Thyroid gland (tissue), 4 donors: ENCODE data around the gene STAB1. TPM values are rescaled to one million over a fixed set of nuclear protein-coding genes. Genes with fewer than 3 reads are reported as not detected.

Experiments
- DNase-seq, 2 donors: peaks; one replicate each; pipeline ENCODE4 v3.0.0-alpha.2; 2019
- H3K27ac ChIP-seq, 3 donors: fragments of 200-600 bp; sonication (generic); 1 replicate in 2 of 3; 2 replicates in 1 of 3; pipeline ENCODE4 v1.5.1; 2016 to 2019; ENCODE audit warnings: mild to moderate bottlenecking in 1 of 3, moderate library complexity in 1 of 3
- H3K27me3 ChIP-seq: fragments of 200-600 bp; sonication (generic); one replicate; pipeline ENCODE4 v1.5.1; 2019
- H3K36me3 ChIP-seq, 2 donors: fragments of 200-600 bp; sonication (generic); one replicate each; pipeline ENCODE4 v1.5.1; 2016 to 2019
- H3K4me1 ChIP-seq, 2 donors: fragments of 200-600 bp; sonication (generic); one replicate each; pipeline ENCODE4 v1.5.1; 2017 to 2019
- H3K4me3 ChIP-seq, 3 donors: fragments of 200-600 bp; sonication (generic); replicated peaks in 1 of 3; 1 replicate in 2 of 3; 2 replicates in 1 of 3; pipeline ENCODE4 v1.5.1; 2016; ENCODE audit warnings: mild to moderate bottlenecking in 1 of 3
- H3K9me3 ChIP-seq: fragments of 200-600 bp; sonication (generic); one replicate; pipeline ENCODE4 v1.5.1; 2017
- POLR2A ChIP-seq, 2 donors: fragments of 450-650 bp; IDR thresholded peaks; one replicate each; pipeline ENCODE4 v1.6.1; 2017; ENCODE audit warnings: antibody characterized with exemption in 2 of 2, mild to moderate bottlenecking in 2 of 2, moderate library complexity in 1 of 2
- WGBS, 2 donors: methylation state at CpG; one replicate each; pipeline ENCODE4 v1.1.5; 2017; 5-methylcytosine and 5-hydroxymethylcytosine counted together
- intact Hi-C: fragments of 100-400 bp; cut with DNase I; formaldehyde crosslinking; loops from one replicate; pipeline ENCODE4 v1.15.1; 2023
- total RNA-seq, 4 donors: library from RNA; depleted of rRNA; stranded (reverse); fragments of >200 nt; gene quantifications; one replicate each; pipeline ENCODE4 v1.2.3, GENCODE V29; 2016
- TF ChIP-seq, protein P1 (sequence below), 6 experiments: fragments of 200-600 bp in 3 of 6; fragments of 450-650 bp in 3 of 6; sonication (generic) in 3 of 6; IDR thresholded peaks; one replicate each; pipeline ENCODE4 v1.5.1; 2016 to 2019; ENCODE audit warnings: antibody characterized with exemption in 6 of 6, mild to moderate bottlenecking in 2 of 6, inconsistent platforms in 1 of 6, moderate library complexity in 1 of 6

STAB1 gene
- total RNA-seq, 4 donors from 2014 or later: 31.8 to 100 (median 67.4) TPM

DNA sequence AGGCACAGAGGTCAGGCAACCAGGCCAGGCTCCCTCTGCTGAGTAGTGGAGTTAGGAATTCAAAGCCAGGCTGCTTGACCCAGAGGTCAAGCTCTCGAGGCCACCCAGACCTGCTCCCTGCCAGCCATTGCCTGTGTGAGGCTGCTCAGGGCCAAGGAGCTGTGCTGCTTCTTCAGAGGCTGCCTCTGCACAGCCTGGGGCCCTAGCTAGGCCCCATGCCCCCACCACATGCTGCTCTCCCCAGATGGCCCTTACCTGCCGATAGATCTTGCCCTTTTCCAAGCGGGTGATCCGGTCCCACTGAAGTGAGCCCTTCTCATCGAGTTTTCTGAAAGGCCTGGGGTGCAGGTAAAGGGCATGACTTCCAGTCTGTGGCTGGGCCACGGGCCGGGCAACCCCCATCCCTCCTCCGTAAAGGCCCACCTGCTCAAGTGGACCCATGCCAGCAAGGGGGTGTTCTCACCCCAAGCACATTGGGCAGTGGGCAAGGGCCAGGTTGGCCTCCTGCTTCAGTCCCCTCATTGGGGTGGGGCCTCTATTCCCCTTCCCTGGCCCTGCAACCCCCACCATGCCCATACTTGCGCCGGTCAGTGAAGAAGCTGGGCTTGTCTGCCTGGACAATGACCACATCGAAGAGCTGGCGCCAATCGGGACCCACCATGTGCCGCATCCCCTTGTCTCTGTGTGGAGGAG is 32.0 kb downstream of the STAB1 start:
- DNase-seq: peak in 1 of 2 donors; percentile 1
- H3K27me3 ChIP-seq: no peaks in the 10 kb centered on the region
- H3K36me3 ChIP-seq: peaks cover 4 to 14% of the 10 kb centered on the region in 2 donors
- peaks cover 21 to 50% of the 10 kb centered on the region in 2 donors for H3K4me1 ChIP-seq
- WGBS, 2 donors: 90 to 99% methylated on average over 8 to 12 of the region's 14 CpGs
- H3K27ac ChIP-seq: peak overlapping the region; percentile 89 to 92 (median 90)
- intact Hi-C loops: no loop called here
- TF ChIP-seq, protein P1, sequence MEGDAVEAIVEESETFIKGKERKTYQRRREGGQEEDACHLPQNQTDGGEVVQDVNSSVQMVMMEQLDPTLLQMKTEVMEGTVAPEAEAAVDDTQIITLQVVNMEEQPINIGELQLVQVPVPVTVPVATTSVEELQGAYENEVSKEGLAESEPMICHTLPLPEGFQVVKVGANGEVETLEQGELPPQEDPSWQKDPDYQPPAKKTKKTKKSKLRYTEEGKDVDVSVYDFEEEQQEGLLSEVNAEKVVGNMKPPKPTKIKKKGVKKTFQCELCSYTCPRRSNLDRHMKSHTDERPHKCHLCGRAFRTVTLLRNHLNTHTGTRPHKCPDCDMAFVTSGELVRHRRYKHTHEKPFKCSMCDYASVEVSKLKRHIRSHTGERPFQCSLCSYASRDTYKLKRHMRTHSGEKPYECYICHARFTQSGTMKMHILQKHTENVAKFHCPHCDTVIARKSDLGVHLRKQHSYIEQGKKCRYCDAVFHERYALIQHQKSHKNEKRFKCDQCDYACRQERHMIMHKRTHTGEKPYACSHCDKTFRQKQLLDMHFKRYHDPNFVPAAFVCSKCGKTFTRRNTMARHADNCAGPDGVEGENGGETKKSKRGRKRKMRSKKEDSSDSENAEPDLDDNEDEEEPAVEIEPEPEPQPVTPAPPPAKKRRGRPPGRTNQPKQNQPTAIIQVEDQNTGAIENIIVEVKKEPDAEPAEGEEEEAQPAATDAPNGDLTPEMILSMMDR (IDR thresholded peaks at IDR 0.05): no peak
- no peaks in the 10 kb centered on the region for H3K9me3 ChIP-seq
- H3K4me3 ChIP-seq: no peak overlapping the region

DNA sequence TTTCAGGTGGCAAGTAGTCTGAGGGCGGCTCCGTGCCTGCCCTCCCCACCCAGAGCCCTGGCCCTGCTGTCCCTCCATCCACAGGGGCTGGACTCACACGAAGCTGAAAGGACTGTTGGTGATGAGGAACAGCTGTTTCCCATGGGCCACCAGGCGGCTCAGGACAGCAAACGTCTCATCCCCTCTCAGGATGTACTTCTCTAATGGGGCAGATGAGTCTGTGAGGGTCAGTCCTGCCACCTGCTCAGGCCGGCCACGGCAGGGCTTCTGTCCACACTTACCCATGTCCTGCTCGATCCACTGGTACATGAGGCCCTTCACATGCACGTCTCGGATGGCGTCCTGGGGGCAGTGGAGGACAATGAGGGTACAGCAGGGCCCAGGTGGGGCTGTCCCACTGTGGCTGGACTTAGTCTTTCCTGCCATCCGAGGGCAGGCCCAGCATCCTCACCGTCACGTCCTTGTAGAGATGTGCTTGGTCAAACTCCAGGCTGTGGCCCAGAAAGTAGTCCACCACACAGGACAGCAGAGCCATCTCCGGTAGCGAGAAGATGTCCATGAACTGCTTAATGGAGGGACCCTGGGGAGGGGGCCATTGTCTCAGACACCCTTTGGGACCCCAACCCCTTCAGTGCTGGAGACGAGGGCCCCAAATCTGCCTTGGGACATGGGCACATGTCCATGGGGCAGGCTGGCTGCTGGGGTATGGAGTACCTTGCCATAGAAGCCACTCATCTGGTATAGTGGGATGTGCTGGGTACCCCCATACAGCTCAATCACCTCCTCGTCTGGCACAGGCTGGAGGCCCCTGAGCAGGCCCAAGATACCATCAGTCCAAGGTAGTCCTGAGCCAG is 32.8 kb downstream of the STAB1 start:
- H3K36me3 ChIP-seq: peaks cover 4 to 14% of the 10 kb centered on the region in 2 donors
- H3K27ac ChIP-seq: peak overlapping the region in 1 of 3 donors; percentile 92
- H3K4me3 ChIP-seq: no peak overlapping the region
- no peaks in the 10 kb centered on the region for H3K9me3 ChIP-seq
- peak in 1 of 2 donors; percentile 0 for DNase-seq
- WGBS, 2 donors: 90 to 91% methylated on average over 17 to 18 of the region's 18 CpGs
- H3K27me3 ChIP-seq: no peaks in the 10 kb centered on the region
- H3K4me1 ChIP-seq: peaks cover 28 to 58% of the 10 kb centered on the region in 2 donors
- intact Hi-C loops: no loop called here
- TF ChIP-seq, protein P1 (IDR thresholded peaks at IDR 0.05): no peak

DNA sequence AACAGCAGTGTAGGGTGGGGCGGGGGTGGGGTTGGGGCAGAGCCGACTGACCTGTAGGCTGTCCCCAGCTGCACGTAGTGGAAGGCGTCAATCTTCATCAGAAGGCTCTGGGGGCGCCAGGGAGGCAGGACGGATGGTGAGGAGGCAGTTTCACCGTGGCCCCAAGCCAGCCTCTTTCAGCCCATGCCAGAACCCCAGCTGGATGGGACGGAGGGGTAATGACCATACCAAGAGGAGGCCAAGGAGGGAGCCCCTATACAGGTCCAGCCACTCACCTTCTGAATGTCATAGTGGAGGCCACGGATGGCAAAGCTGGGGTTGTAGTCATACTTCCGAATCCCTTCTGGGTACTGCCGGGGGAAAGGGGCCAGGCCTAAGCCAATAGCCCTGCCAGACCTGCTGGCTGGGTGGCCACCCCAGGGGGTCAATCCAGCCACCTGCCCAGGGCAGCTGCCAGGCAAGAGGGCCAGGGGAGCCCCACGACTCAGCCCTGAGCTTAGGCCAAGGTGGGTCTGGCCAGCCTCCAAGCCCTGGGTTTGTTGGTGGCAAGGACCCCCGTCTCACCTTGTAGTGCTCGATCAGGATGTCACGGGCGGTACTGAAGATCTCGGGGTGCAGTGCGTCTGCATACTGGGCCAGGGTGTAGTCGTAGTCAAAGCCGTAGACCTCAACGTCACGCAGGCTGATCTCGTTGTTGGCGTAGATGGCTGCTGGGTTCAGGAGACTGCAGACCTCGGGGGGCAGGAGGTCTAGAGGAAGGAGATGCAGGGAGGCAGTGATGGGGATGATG is 33.6 kb downstream of the STAB1 start:
- H3K4me1 ChIP-seq: peaks cover 31 to 58% of the 10 kb centered on the region in 2 donors
- no peaks in the 10 kb centered on the region for H3K27me3 ChIP-seq
- TF ChIP-seq POLR2A (IDR thresholded peaks at IDR 0.05): no peak
- TF ChIP-seq, protein P1 (IDR thresholded peaks at IDR 0.05): no peak
- peaks cover 4 to 7% of the 10 kb centered on the region in 2 donors for H3K36me3 ChIP-seq
- 95 to 98% methylated on average over 15 to 24 of the region's 25 CpGs for WGBS, 2 donors
- no peak overlapping the region for H3K27ac ChIP-seq
- H3K4me3 ChIP-seq: no peak overlapping the region
- DNase-seq: no peak
- intact Hi-C loops: no loop called here
- no peaks in the 10 kb centered on the region for H3K9me3 ChIP-seq

DNA sequence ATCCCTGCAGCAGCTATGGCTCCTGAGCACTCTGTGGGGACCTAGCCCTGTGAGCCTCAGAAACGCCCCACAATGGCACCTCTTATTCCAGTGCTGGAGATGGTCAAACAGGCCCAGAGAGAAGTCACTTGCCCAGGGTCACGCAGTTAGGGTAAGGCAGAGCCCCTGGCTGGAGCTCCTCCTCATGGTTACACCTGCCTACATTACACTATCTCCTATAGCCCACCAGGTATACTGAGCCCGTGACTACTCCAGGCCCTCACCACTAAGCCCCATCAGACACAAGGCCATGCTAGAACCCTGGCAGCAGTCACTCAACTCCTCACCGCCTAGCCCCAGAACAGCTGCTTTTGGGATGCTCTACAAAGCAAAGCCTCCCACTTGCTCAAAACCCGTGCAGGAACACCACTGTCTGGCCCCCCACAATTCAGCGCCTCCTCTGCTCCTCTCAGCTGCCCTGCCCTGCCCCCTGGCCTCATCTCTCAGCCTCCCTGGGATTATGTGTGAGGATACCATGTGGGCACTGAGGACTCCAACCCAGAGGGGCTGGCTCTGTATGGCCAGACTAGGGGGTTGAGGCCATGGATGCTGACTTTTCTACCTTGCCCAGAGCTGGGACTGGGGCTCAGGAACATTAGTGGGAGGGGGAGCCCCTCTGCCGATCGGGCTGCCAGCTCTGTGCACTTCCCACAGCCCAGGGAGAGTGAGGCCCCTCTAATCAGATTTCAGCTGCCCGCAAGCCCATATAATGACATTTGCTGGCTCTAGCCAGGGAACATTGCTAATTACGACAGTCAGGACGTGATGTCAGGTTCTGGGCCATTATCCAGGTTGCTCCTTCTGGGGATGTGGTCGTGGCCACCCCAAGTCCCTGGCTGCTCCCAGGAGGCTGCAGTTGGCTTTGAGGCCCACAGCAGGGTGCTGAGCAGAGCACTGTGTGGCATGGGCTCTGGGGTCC is 34.5 kb downstream of the STAB1 start:
- no peak for TF ChIP-seq POLR2A (IDR thresholded peaks at IDR 0.05)
- TF ChIP-seq, protein P1 (IDR thresholded peaks at IDR 0.05): no peak
- H3K27ac ChIP-seq: no peak overlapping the region
- no peaks in the 10 kb centered on the region for H3K27me3 ChIP-seq
- H3K36me3 ChIP-seq: peaks cover 0 to 7% of the 10 kb centered on the region in 2 donors
- H3K9me3 ChIP-seq: no peaks in the 10 kb centered on the region
- 85 to 86% methylated on average over 9 of the region's 12 CpGs for WGBS, 2 donors
- peaks cover 36 to 58% of the 10 kb centered on the region in 2 donors for H3K4me1 ChIP-seq
- intact Hi-C loops: loop anchor here (5.0 kb wide), 1 partner anchor 72 kb away; the partner anchor contains the start of gene NISCH
- no peak overlapping the region for H3K4me3 ChIP-seq
- peak in 1 of 2 donors; percentile 2 for DNase-seq
